Thyroid gland (tissue), 4 donors: ENCODE measurements around the gene LSS.

ENCODE experiments used
- POLR2A ChIP-seq, 2 donors: fragments of 450-650 bp; IDR thresholded peaks; one replicate each; pipeline ENCODE4 v1.6.1; 2017; ENCODE audit warnings: antibody characterized with exemption in 2 of 2, mild to moderate bottlenecking in 2 of 2, moderate library complexity in 1 of 2
- TF ChIP-seq, protein P1 (sequence below), 6 experiments: fragments of 200-600 bp in 3 of 6; fragments of 450-650 bp in 3 of 6; sonication (generic) in 3 of 6; IDR thresholded peaks; one replicate each; pipeline ENCODE4 v1.5.1; 2016 to 2019; ENCODE audit warnings: antibody characterized with exemption in 6 of 6, mild to moderate bottlenecking in 2 of 6, inconsistent platforms in 1 of 6, moderate library complexity in 1 of 6

DNA sequence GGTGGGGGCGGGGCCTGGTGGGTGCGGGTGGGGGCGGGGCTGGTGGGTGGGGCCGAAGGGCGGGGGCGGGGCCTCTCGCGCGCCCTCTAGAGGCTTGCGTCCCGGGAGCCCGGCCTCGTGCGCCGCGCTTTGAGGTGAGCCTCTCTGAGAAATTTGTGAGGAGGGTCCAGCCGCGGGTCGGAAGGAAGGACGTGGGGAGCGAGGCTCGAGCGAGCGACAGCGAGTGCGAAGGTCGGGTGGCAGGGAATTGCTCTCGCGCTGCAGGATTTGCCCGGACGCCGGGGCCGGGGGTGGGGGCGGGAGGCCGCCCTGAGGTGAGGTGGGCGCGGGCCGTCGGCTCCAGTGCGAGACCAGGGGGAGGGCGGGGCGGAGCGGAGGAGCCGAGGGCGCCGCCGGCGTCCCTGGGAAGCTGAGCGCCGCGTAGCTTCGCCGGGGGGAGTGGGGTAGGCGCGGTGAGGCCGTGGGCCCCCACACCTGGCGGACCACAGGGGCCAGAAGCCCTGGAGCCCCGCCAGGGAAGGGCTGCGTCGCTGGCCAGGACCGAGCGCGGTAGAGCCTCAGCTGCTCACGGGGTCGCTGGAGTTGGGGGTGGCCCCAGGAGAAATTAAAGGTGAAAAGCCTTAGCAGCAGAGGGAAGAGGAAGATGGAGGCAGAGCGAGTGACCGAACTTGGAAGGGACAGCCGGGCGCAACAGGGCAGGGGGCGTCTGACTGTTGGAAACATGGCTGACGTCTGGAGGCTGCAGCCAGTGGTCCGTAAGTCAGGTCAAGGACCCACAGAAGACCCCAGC, 754 bp upstream of the LSS start:
- TF ChIP-seq, protein P1, sequence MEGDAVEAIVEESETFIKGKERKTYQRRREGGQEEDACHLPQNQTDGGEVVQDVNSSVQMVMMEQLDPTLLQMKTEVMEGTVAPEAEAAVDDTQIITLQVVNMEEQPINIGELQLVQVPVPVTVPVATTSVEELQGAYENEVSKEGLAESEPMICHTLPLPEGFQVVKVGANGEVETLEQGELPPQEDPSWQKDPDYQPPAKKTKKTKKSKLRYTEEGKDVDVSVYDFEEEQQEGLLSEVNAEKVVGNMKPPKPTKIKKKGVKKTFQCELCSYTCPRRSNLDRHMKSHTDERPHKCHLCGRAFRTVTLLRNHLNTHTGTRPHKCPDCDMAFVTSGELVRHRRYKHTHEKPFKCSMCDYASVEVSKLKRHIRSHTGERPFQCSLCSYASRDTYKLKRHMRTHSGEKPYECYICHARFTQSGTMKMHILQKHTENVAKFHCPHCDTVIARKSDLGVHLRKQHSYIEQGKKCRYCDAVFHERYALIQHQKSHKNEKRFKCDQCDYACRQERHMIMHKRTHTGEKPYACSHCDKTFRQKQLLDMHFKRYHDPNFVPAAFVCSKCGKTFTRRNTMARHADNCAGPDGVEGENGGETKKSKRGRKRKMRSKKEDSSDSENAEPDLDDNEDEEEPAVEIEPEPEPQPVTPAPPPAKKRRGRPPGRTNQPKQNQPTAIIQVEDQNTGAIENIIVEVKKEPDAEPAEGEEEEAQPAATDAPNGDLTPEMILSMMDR (IDR thresholded peaks at IDR 0.05), result peak in 5 of 6 experiments; percentile 19 to 78 (median 26)
- no peak for TF ChIP-seq POLR2A (IDR thresholded peaks at IDR 0.05)
